ENCODE measurements around the gene VWA8.
"Not testable (repeated sequence)": the region's sequence is repeated elsewhere in the genome, so short reads cannot be mapped to it uniquely, and the experiment has no call there.

Gene VWA8

DNA sequence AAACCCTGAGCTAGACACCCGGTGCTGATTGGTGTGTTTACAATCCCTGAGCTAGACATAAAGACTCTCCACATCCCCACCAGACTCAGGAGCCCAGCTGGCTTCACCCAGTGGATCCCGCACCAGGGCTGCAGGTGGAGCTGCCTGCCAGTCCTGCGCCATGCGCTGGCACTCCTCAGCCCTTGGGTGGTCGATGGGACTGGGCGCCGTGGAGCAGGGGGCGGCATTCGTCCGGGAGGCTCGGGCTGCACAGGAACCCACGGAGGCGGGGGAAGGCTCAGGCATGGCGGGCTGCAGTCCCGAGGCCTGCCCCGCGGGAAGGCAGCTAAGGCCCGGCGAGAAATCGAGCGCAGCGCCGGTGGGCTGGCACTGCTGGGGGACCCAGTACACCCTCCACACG is 62.5 kb downstream of the VWA8 start:
- H3K4me3 ChIP-seq (ENCODE audit: low read length); H3K9ac ChIP-seq (ENCODE audit: low read depth, low read length); H3K27me3 ChIP-seq (ENCODE audit: insufficient read depth, low read length); H3K27ac ChIP-seq (ENCODE audit: low read depth, low read length); H3K36me3 ChIP-seq (ENCODE audit: insufficient read depth, low read length); H3K4me1 ChIP-seq (ENCODE audit: insufficient read depth, low read length); H3K9me3 ChIP-seq (ENCODE audit: insufficient read depth, low read depth, low read length): not testable (repeated sequence)
- 98% methylated on average over 13 of the region's 24 CpGs for WGBS

- Histone ChIP-seq H3K27me3 (ENCODE audit: insufficient read depth, low read length) (no peaks in the 10 kb centered on the region), H3K4me3 (ENCODE audit: low read length) (no peak overlapping the region), H3K27ac (ENCODE audit: low read depth, low read length) (no peak overlapping the region), H3K4me1 (ENCODE audit: insufficient read depth, low read length) (no peaks in the 10 kb centered on the region), H3K36me3 (ENCODE audit: insufficient read depth, low read length) (no peaks in the 10 kb centered on the region), H3K9ac (ENCODE audit: low read depth, low read length) (no peak overlapping the region), H3K9me3 (ENCODE audit: insufficient read depth, low read depth, low read length) (no peaks in the 10 kb centered on the region)
- 100% methylated on average over 1 of the region's 2 CpGs for WGBS
Measured at GRCh38 chr13:41897126-41897525, 63.8 kb downstream of the VWA8 start.

GRCh38 chr13:41895478-41895877 is 65.4 kb downstream of the VWA8 start:
- H3K4me1 ChIP-seq (ENCODE audit: insufficient read depth, low read length) = no peaks in the 10 kb centered on the region
- 80% methylated on average over 1 of the region's 1 CpG for WGBS
- no peak overlapping the region for H3K4me3 ChIP-seq (ENCODE audit: low read length)
- no peak overlapping the region for H3K27ac ChIP-seq (ENCODE audit: low read depth, low read length)
- no peak overlapping the region for H3K9ac ChIP-seq (ENCODE audit: low read depth, low read length)
- H3K9me3 ChIP-seq (ENCODE audit: insufficient read depth, low read depth, low read length) = no peaks in the 10 kb centered on the region
- no peaks in the 10 kb centered on the region for H3K27me3 ChIP-seq (ENCODE audit: insufficient read depth, low read length)
- peaks cover 9% of the 10 kb centered on the region for H3K36me3 ChIP-seq (ENCODE audit: insufficient read depth, low read length)

DNA sequence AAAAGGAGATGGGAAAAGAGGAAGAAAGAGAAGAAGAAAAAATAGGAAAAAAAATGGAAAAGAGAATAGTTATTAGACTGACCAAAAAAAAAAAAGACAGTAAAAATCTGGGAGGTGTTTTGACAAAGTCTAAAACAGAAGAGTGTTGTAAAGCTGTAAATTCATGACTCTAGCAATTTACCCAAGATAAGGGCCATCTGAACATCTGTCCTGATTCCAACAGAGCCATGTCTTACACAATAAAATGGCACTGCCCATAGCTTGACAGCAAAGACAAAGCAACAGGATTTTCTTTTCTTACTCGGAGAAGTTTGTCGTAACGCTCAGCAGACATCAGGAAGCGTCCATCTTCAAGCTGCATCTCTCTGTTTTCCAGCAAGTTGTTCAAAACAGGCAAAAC is 69.8 kb downstream of the VWA8 start:
- no peaks in the 10 kb centered on the region for H3K9me3 ChIP-seq (ENCODE audit: insufficient read depth, low read depth, low read length)
- H3K36me3 ChIP-seq (ENCODE audit: insufficient read depth, low read length) = peaks cover 18% of the 10 kb centered on the region
- no peak overlapping the region for H3K4me3 ChIP-seq (ENCODE audit: low read length)
- no peak overlapping the region for H3K27ac ChIP-seq (ENCODE audit: low read depth, low read length)
- H3K27me3 ChIP-seq (ENCODE audit: insufficient read depth, low read length) = no peaks in the 10 kb centered on the region
- no peak overlapping the region for H3K9ac ChIP-seq (ENCODE audit: low read depth, low read length)
- no peaks in the 10 kb centered on the region for H3K4me1 ChIP-seq (ENCODE audit: insufficient read depth, low read length)
- WGBS = 94% methylated on average over 4 of the region's 4 CpGs

- H3K4me3 ChIP-seq (ENCODE audit: low read length) = no peak overlapping the region
- H3K27ac ChIP-seq (ENCODE audit: low read depth, low read length) = no peak overlapping the region
- H3K36me3 ChIP-seq (ENCODE audit: insufficient read depth, low read length) = peaks cover 40% of the 10 kb centered on the region
- no peaks in the 10 kb centered on the region for H3K27me3 ChIP-seq (ENCODE audit: insufficient read depth, low read length)
- H3K9me3 ChIP-seq (ENCODE audit: insufficient read depth, low read depth, low read length) = peaks cover 7% of the 10 kb centered on the region; the same call in 1 of the 2 replicates
- no peak overlapping the region for H3K9ac ChIP-seq (ENCODE audit: low read depth, low read length)
- H3K4me1 ChIP-seq (ENCODE audit: insufficient read depth, low read length) = no peaks in the 10 kb centered on the region
Measured at GRCh38 chr13:41883147-41883546, 77.8 kb downstream of the VWA8 start.

DNA sequence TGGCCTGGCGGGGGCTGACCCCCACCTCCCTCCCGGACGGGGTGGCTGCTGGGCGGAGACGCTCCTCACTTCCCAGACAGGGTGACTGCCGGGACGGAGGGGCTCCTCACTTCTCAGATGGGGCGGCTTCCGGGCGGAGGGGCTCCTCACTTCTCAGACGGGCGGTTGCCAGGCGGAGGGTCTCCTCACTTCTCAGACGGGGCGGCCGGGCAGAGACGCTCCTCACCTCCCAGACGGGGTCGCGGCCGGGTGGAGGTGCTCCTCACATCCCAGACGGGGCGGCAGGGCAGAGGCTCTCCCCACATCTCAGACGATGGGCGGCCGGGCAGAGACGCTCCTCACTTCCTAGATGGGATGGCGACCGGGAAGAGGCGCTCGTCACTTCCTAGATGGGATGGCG is 79.0 kb downstream of the VWA8 start:
- H3K9me3 ChIP-seq (ENCODE audit: insufficient read depth, low read depth, low read length); H3K27me3 ChIP-seq (ENCODE audit: insufficient read depth, low read length); H3K4me3 ChIP-seq (ENCODE audit: low read length); H3K9ac ChIP-seq (ENCODE audit: low read depth, low read length); H3K4me1 ChIP-seq (ENCODE audit: insufficient read depth, low read length); H3K27ac ChIP-seq (ENCODE audit: low read depth, low read length): not testable (repeated sequence)
- WGBS = 96% methylated on average over 21 of the region's 32 CpGs
- peaks cover 40% of the 10 kb centered on the region for H3K36me3 ChIP-seq (ENCODE audit: insufficient read depth, low read length)

DNA sequence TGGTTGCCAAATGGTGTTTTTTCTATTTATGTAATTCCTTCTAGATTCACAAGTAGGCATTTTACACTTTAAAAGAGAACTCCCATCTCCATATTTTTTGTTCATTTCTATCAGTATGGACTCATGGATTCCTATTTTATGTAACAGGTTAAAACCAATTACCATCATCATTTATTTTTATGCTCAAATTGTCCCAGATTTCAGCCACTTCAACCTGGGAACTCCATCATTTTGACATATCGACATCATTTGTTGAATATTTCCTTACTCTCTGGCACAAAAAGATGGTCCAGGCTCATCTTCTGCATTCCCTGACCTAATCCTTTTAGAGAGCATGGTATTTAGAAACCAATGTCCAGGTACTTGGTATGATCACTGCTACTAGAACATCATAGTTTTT is 79.9 kb downstream of the VWA8 start:
- Histone ChIP-seq H3K9ac (ENCODE audit: low read depth, low read length) (no peak overlapping the region), H3K4me1 (ENCODE audit: insufficient read depth, low read length) (no peaks in the 10 kb centered on the region), H3K27ac (ENCODE audit: low read depth, low read length) (no peak overlapping the region), H3K36me3 (ENCODE audit: insufficient read depth, low read length) (peaks cover 35% of the 10 kb centered on the region), H3K27me3 (ENCODE audit: insufficient read depth, low read length) (no peaks in the 10 kb centered on the region), H3K9me3 (ENCODE audit: insufficient read depth, low read depth, low read length) (peaks cover 7% of the 10 kb centered on the region; the same call in 1 of the 2 replicates), H3K4me3 (ENCODE audit: low read length) (no peak overlapping the region)
- 98% methylated on average over 1 of the region's 1 CpG for WGBS

GRCh38 chr13:41864658-41865057 is 96.3 kb downstream of the VWA8 start:
- no peak overlapping the region for H3K27ac ChIP-seq (ENCODE audit: low read depth, low read length)
- H3K27me3 ChIP-seq (ENCODE audit: insufficient read depth, low read length) = no peaks in the 10 kb centered on the region
- no peak overlapping the region for H3K4me3 ChIP-seq (ENCODE audit: low read length)
- H3K36me3 ChIP-seq (ENCODE audit: insufficient read depth, low read length) = peaks cover 32% of the 10 kb centered on the region
- WGBS = 95% methylated on average over 4 of the region's 4 CpGs
- H3K9me3 ChIP-seq (ENCODE audit: insufficient read depth, low read depth, low read length) = no peaks in the 10 kb centered on the region
- no peaks in the 10 kb centered on the region for H3K4me1 ChIP-seq (ENCODE audit: insufficient read depth, low read length)
- H3K9ac ChIP-seq (ENCODE audit: low read depth, low read length) = no peak overlapping the region

DNA sequence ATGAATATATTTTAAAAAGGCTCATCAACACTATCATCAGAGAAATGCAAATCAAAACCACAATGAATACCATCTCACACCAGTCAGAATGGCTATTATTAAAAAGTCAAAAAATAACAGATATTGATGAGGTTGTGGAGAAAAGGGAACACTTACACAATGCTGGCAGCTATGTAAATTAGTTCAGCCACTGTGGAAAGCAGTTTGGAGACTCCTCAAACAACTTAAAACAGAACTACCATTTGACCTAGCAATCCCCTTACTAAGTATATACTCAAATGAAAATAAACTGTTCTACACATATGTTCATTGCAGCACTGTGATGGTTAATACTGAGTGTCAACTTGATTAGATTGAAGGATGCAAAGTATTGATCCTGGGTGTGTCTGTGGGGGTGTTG is 98.2 kb downstream of the VWA8 start:
- not testable (repeated sequence) for H3K27ac ChIP-seq (ENCODE audit: low read depth, low read length); H3K9ac ChIP-seq (ENCODE audit: low read depth, low read length); H3K27me3 ChIP-seq (ENCODE audit: insufficient read depth, low read length); H3K4me1 ChIP-seq (ENCODE audit: insufficient read depth, low read length); H3K9me3 ChIP-seq (ENCODE audit: insufficient read depth, low read depth, low read length); H3K4me3 ChIP-seq (ENCODE audit: low read length)
- peaks cover 36% of the 10 kb centered on the region for H3K36me3 ChIP-seq (ENCODE audit: insufficient read depth, low read length)

- Histone ChIP-seq H3K4me1 (ENCODE audit: insufficient read depth, low read length) (no peaks in the 10 kb centered on the region), H3K9me3 (ENCODE audit: insufficient read depth, low read depth, low read length) (no peaks in the 10 kb centered on the region), H3K9ac (ENCODE audit: low read depth, low read length) (no peak overlapping the region), H3K36me3 (ENCODE audit: insufficient read depth, low read length) (peaks cover 22% of the 10 kb centered on the region), H3K4me3 (ENCODE audit: low read length) (no peak overlapping the region), H3K27ac (ENCODE audit: low read depth, low read length) (no peak overlapping the region), H3K27me3 (ENCODE audit: insufficient read depth, low read length) (no peaks in the 10 kb centered on the region)
- 93% methylated on average over 1 of the region's 1 CpG for WGBS
Measured at GRCh38 chr13:41859565-41859964, 101.3 kb downstream of the VWA8 start.

DNA sequence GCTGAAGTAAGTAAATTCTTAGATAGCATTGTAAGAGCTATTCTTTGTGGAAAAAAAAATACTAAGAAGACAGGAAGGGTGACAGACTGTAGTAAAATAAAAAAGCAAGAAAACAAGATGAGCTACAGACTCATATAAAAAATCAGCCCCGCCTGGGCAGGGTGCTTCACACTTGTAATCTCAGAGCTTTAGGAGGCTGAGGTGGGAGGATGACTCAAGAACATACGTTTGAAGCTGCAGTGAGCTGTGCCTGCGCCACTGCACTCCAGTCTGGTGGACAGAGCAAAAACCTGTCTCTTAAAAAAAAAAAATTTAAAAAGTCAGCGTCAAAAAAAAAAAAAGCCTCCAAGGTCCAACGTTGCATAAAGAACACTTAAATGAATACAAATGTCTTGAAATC is 102.1 kb downstream of the VWA8 start:
- H3K27me3 ChIP-seq (ENCODE audit: insufficient read depth, low read length) = no peaks in the 10 kb centered on the region
- H3K4me1 ChIP-seq (ENCODE audit: insufficient read depth, low read length) = no peaks in the 10 kb centered on the region
- H3K4me3 ChIP-seq (ENCODE audit: low read length) = no peak overlapping the region
- no peak overlapping the region for H3K9ac ChIP-seq (ENCODE audit: low read depth, low read length)
- no peak overlapping the region for H3K27ac ChIP-seq (ENCODE audit: low read depth, low read length)
- WGBS = 95% methylated on average over 4 of the region's 5 CpGs
- no peaks in the 10 kb centered on the region for H3K9me3 ChIP-seq (ENCODE audit: insufficient read depth, low read depth, low read length)
- peaks cover 18% of the 10 kb centered on the region for H3K36me3 ChIP-seq (ENCODE audit: insufficient read depth, low read length)

GRCh38 chr13:41854758-41855157 is 106.2 kb downstream of the VWA8 start:
- Histone ChIP-seq H3K27ac (ENCODE audit: low read depth, low read length) (no peak overlapping the region), H3K27me3 (ENCODE audit: insufficient read depth, low read length) (no peaks in the 10 kb centered on the region), H3K36me3 (ENCODE audit: insufficient read depth, low read length) (peaks cover 18% of the 10 kb centered on the region), H3K9ac (ENCODE audit: low read depth, low read length) (no peak overlapping the region), H3K4me3 (ENCODE audit: low read length) (no peak overlapping the region), H3K9me3 (ENCODE audit: insufficient read depth, low read depth, low read length) (no peaks in the 10 kb centered on the region), H3K4me1 (ENCODE audit: insufficient read depth, low read length) (no peaks in the 10 kb centered on the region)
- 95% methylated on average over 1 of the region's 1 CpG for WGBS
